NCI-H1694 (cell line): Measurements from ENCODE around the gene MAPRE3.
"Not testable (repeated sequence)": the region's sequence is repeated elsewhere in the genome, so short reads cannot be mapped to it uniquely, and the experiment has no call there.

ENCODE experiments used
- DNase-seq: peaks from one replicate; lab custom pipeline; 2025; lab: John Stamatoyannopoulos, UW

Gene MAPRE3

GRCh38 chr2:27070653-27071276 lies 100.3 kb downstream of the MAPRE3 start:
- no peak for DNase-seq

DNA sequence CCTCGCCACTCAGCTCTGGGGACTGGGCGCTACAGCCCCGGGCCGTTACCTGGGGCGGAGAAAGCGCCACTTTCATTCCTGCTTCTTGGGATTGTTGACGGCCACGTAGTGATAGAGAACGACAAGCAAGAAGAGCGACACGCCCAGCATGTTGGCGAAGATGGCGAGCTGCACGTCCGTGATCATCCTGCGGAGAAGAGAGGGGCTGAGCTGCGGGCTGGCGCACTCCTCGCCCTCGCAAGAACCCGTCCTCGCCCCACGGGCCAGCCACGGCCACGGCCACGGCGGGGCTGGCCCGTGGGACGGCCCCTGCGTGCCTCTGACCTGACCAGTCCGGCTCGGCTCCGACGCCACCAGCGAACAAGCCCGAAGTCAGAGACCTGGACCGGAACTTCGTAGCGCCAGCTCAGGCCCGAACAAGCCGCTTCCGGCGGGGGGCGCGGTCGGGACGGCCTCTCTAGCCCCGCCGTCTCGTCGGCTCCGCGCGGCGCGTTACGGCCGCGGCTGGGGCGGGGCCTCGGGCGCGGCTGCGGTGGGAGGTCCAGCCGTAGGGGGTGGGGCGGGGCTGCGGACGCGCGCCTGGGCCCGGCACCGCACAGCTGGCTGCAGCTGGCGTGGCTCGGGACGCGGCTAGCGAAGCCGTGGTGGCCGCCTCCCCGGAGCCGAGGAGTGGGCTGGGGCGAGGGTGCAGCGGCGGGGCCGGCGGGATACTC lies 101.0 kb downstream of the MAPRE3 start, which contains the start of gene OST4:
TSS of gene OST4 (minus strand) at position 378 of the 713 bp plus-strand sequence.
- DNase-seq, result peak; percentile 59

DNA sequence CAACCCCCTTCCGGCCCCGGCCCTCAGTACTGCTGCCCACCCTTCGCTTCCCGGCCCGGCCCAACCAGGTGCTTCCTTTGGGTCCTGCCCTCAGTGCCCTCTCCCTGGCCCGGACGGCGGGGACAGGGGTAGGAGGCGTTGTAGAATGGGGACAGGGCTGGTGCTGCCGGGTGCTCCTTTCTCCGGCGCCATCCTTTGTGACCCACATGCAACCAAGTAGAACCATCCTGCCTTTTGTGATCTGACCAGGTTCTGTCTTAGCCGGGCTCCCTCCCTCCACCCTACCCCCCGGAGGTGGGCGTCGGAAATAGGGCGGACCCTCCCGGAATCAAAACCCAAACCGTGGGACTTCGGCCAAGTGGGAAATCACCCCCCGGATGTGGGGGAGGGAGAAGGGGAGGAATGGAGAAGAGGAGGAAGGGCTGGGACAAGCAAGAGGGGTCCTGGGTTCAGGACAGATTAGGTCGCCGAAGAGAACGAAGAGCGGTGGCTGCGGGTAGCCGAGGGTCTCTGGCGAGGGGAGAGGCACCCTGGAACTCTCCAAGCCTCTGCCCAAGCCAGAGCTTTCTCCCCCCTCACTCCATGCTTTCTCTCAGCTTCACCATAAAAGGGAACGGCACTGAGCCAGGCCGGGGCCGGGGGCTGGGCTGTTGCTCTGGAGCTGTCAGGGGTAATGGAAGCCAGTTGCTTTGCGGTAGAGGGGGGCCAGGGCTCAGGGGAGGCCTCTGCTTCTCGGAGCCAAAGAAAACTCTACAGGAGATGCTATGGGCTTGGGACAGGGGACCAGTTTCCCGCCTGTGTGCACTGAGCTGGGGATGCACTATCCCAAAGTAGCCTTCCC lies 101.8 kb downstream of the MAPRE3 start:
- no peak for DNase-seq

DNA sequence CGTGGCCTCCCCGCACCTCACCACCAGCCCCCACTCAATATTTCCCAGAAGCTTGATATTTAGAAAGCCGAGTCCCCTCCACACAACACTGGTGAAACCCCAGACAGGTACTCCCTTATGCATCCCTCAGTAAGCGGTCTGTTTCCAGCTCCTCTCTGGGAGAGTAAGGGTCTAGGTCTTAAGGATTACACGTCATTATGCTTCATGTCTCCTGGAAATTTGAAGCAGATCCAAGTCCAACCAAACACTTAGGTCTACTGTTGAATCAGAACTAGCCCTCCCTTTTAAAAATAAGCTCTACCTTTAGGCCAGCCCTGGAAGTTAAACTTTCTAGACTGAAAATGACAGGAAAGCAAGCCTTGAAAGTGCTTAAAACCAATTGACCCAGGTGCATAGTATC lies 102.5 kb downstream of the MAPRE3 start:
- no peak for DNase-seq

DNA sequence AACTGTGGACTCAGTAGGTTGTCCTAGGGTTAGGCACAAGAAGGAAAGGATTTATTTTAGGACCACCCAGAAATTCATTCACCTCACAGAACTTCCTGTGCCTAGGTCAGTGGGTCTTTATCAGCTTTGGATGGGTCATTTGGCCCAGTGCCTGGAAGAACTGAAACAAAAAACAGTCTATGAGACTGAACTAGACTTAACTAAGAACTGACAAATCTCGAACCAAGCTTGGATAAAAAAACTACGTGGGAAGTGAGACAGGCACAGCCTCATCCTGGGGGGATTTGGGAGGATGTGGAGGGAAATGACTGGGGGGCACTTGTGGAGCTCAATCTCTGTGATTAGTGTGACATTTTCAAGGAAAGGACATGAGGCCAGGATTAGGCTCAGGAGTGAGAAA lies 103.3 kb downstream of the MAPRE3 start:
- no peak for DNase-seq

DNA sequence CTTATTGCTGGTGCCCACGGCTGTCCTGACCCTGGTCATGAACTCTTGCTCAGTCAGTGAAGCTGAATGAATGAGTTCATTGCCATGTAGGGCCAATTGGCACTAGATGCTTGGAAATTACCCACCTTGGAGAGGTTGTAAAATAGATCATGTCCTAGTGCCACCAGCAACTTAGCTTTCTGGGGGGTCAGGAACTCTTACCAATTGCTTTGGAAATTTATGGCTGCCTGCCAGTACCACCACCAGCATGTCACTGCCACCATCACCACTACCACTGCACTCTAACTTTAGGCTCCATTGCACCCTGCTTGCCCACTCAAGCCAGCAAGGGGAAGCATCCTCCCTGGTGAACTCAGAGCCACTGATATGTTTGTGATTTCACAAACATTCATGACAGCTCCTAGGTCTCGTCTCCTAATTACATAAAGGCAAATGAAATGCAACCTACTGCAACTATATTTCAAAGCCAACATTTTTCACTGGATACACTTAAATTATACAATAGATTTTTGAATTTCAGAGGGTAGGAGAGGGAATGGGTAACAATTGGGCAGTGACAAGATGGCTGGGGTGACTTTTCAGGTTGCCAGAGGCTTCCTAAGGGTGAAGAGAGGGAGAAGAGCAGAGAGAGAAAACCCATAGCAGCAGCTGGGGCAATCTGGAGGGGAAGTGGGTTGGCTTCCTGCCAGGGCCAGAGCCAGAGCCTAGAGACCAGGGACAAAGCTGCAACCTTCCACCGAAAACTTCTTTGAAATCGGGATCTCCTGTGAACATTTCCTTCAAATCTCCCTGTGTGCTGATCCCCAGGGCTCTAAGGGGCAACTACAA lies 104.5 kb downstream of the MAPRE3 start:
- peak; percentile 50 for DNase-seq

GRCh38 chr2:27075566-27075871 lies 105.1 kb downstream of the MAPRE3 start:
- DNase-seq, result not testable (repeated sequence)

DNA sequence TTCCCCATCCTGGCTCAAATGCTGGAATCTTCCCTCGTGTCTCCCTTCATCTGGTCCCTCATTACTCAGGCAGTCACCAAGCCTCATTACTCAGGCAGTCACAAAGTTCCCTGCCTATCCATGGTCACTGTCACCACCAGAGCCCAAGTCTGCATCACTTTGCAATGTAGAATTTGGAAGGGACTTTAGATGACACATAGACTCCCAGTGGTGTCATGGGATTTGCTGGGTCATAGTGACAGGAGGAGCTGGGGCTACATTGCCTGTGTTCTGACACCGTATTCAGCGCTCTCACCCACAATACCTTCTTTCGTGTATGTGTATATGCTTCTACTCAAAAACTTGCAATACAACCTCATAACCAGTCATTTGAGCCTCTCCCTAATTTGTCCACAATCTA lies 105.9 kb downstream of the MAPRE3 start:
- no peak for DNase-seq
